ENCODE measurements around the gene TFF3.

TFF3 gene

DNA sequence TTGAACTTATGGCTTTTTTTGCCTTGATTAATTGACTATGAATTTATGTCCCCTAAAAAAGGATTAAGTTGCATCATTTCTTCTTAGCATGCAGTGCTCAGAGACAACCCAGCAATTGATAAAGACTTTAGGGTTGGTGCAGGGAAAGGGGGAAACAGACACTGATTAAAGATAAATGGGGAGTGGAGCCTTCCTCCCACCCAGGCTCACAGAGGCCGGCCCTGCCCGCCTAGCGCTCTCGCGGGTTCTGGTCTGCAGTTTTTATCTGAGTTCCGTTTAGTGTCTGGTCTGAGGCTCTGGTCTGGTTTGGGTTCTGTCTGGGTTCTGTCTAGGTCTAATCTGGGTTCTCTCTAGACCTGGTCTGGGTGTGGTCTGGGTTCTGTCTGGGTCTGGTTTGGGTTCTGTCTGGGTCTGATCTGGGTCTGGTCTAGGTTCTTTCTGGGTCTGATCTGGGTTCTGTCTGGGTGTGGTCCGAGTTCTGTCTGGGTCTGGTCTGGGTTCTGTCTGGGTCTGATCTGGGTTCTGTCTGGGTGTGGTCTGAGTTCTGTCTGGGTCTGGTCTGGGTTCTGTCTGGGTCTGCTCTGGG lies 48.1 kb downstream of the TFF3 start:
- no peak for DNase-seq (ENCODE audit: low spot score)

DNA sequence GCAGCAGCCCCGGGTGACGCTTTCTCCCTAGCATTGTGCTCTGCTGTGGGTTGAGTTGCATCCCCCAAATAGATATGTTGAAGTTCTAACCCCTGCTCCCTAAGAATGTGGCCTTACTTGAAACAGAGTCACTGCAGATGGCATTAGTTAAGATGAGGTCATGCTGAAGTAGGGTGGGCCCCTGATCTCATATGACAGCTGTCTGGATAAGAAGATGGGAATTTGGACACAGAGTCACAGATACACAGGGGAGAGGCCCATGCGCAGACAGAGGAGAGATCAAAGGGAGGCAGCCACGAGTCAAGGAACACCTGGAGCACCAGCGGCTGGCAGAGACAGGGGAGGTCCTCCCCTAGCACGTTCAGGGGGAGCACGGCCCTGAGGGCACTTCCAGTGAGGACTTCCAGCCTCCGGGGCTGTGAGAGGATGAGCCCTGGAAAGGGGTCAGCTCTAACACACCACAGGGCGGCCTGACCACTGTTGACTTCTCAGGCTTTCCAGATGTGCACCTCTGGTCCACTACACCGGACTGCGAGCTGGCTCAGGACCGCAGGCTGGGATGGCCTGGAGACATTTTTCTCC lies 49.9 kb downstream of the TFF3 start:
- no peak for DNase-seq (ENCODE audit: low spot score)

DNA sequence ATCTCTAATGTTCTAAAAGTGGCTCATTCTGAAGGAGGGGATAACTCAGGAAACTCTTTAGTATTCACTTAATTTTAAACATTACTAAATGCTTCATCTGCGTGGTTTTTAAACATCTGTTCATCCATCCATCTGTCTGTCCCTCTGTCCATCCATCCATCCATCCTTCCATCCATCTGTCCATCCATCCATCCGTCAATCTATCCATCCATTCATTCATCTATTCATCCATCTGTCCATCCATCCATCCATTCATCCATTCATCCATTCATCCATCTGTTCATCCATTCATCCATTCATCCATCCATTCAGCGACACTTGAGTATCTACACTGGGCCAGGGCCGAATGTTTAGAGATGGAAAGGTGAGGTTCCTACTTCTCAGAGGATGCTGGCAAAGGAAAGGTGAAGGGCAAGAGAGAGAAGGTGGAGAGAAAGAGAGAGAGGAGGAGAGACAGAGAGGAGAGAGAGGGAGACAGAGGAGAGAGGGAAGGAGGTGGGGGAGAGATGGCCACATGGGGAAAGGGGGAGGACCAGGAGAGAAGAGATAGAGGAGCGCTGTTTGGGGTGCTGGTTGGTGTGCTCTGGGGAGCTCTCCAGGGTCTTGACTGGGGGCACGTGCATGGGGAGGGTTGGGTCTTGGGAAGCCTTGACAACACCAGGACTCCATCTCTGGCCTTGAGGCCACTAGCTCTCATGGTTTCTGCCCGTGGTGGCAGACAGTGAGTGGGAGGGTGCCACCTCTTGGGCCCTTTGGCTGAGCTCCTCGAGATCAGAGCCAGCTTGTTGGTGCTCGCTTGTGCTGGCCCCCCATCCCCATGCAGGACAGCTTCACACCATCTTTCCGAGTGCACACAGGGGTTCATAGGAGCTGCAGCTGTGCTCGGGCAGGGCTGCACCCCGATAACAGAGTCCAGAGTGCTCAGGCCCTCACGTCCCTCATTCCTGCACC lies 50.7 kb downstream of the TFF3 start:
- no peak for DNase-seq (ENCODE audit: low spot score)

DNA sequence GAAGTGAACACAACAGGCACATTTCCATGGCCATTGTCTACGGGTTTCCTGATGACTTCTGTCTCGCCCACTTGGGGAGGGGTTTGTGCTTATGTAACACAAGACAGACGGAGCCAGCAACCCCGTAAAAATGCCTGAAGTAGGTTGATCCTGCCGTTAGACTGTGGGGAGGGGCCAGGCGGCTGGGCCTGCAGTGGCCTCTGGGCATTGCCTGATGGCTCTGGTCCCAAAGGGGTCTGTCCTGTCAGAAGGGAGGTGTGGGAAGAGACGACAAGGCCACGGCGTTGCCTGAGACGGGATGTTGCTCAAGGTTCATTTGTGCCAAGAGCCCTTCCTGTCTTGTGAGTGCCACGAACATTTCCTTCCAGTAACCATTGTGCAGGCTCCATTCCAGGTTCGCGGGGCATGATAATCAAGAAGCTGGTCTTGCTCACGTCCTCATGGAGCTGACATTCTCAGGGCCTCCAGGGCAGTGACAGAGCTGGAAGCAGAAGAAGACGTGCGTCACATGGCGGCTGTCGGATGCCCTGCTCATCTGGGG lies 51.5 kb downstream of the TFF3 start:
- no peak for DNase-seq (ENCODE audit: low spot score)

- DNase-seq (ENCODE audit: low spot score) = no peak
These were observed 52.4 kb downstream of the TFF3 start for GRCh38 chr21:42262831-42263231.

DNA sequence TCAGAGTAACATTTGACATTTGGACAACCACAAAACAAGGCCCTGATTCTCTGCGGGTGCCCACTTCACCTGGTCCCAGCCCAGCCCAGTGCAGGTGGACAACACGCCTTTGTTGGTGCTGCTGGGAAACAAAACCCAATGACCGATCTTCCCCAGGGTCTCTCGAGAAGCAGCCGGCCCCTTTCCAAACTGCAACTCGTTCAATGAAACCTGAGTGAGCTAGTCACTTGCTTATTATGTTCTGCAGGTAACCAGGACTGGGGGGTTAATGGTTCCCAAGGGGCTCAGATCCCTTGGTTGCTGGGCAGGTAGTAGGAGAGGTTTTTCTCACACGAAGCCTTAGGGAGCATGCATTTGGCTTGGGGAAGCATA lies 53.4 kb downstream of the TFF3 start:
- no peak for DNase-seq (ENCODE audit: low spot score)

Measured in putamen (tissue), 1 donor.